IMR-90 (cell line): ENCODE results near the gene ZC3H4. TPM values are rescaled to one million over a fixed set of nuclear protein-coding genes. Genes with fewer than 3 reads are reported as not detected.
A peak's percentile ranks its signal among the peaks of the same experiment; 100 is the strongest.

Experiments used
- ATAC-seq: fragments of 200-7000 bp; cut with Tn5 transposase; 2 replicates; pipeline ENCODE4 v1.9.1; 2020; ENCODE audit warnings: low read depth, mild to moderate bottlenecking, moderate library complexity
- BruUV-seq: library from RNA; stranded (reverse); fragments of 400-500 nt; replicated peaks from 2 replicates; lab custom pipeline; 2021; lab: Mats Ljungman, UMichigan
- CTCF ChIA-PET: fragments of 300-600 bp; formaldehyde crosslinking; extraction: SDS; loops from one replicate; lab custom pipeline; 2021; ENCODE audit warnings: antibody characterized with exemption; lab: Yijun Ruan, JAX
- POLR2A ChIA-PET: fragments of 300-600 bp; sonication (Branson Sonifier 250); formaldehyde crosslinking; loops from one replicate; lab custom pipeline; 2022; ENCODE audit warnings: antibody characterized with exemption; ENCODE audit not compliant: unreplicated experiment; lab: Charles Lee
- DNase-seq: peaks from one replicate; pipeline ENCODE4 v3.0.0; 2013
- H2AFZ ChIP-seq: replicated peaks from 2 replicates; pipeline ENCODE3; 2013; ENCODE audit warnings: low read length, mild to moderate bottlenecking; ENCODE audit not compliant: poor library complexity
- H2AK5ac ChIP-seq: 2 replicates; pipeline ENCODE4 v1.6.1; 2013; ENCODE audit warnings: low read depth, low read length, inconsistent platforms
- H2AK9ac ChIP-seq: replicated peaks from 2 replicates; pipeline ENCODE3; 2013; ENCODE audit warnings: mild to moderate bottlenecking, low read depth, low read length, moderate library complexity; ENCODE audit not compliant: poor library complexity
- H2BK120ac ChIP-seq: 2 replicates; pipeline ENCODE4 v1.6.1; 2013; ENCODE audit warnings: low read depth, low read length, inconsistent platforms
- H2BK15ac ChIP-seq: 3 replicates; pipeline ENCODE4 v1.6.1; 2013; ENCODE audit warnings: low read depth, low read length, inconsistent platforms
- H2BK20ac ChIP-seq: 2 replicates; pipeline ENCODE4 v1.6.1; 2013; ENCODE audit warnings: low read depth, mild to moderate bottlenecking, inconsistent platforms, low read length, moderate library complexity
- H2BK5ac ChIP-seq: 2 replicates; pipeline ENCODE4 v1.6.1; 2013; ENCODE audit warnings: mild to moderate bottlenecking, low read depth, low read length, inconsistent platforms; ENCODE audit not compliant: poor library complexity, severe bottlenecking
- H3K14ac ChIP-seq: replicated peaks from 2 replicates; pipeline ENCODE4 v1.6.1; 2013; ENCODE audit warnings: low read depth, low read length, inconsistent platforms
- H3K18ac ChIP-seq: 2 replicates; pipeline ENCODE4 v1.6.1; 2013; ENCODE audit warnings: low read depth, low read length, control low read depth
- H3K23ac ChIP-seq: 2 replicates; pipeline ENCODE4 v1.6.1; 2013; ENCODE audit warnings: low read depth, low read length, inconsistent platforms
- H3K27ac ChIP-seq: 2 replicates; pipeline ENCODE4 v1.5.1; 2013; ENCODE audit warnings: mild to moderate bottlenecking, control low read depth, low read length; ENCODE audit not compliant: insufficient read depth
- H3K27me3 ChIP-seq: 2 replicates; pipeline ENCODE4 v1.6.1; 2013; ENCODE audit warnings: low read length; ENCODE audit not compliant: control insufficient read depth, insufficient read depth
- H3K36me3 ChIP-seq: 2 replicates; pipeline ENCODE4 v1.6.1; 2013; ENCODE audit warnings: low read length, mixed read lengths; ENCODE audit not compliant: control insufficient read depth, insufficient read depth
- H3K4ac ChIP-seq: 2 replicates; pipeline ENCODE4 v1.6.1; 2013; ENCODE audit warnings: low read depth, low read length, inconsistent platforms
- H3K4me1 ChIP-seq: 2 replicates; pipeline ENCODE4 v1.6.1; 2013; ENCODE audit warnings: low read length, mixed read lengths; ENCODE audit not compliant: control insufficient read depth, insufficient read depth
- H3K4me2 ChIP-seq: 2 replicates; pipeline ENCODE4 v1.6.1; 2013; ENCODE audit warnings: low read depth, mild to moderate bottlenecking, control low read depth, low read length, moderate library complexity
- H3K4me3 ChIP-seq: 2 replicates; pipeline ENCODE4 v1.5.1; 2013; ENCODE audit warnings: low read depth, mild to moderate bottlenecking, control low read depth, low read length, moderate library complexity; ENCODE audit not compliant: insufficient read depth
- H3K56ac ChIP-seq: 2 replicates; pipeline ENCODE4 v1.6.1; 2013; ENCODE audit warnings: low read length, inconsistent platforms; ENCODE audit not compliant: insufficient read depth; ENCODE audit errors: extremely low read depth
- H3K79me1 ChIP-seq, 2 experiments: 2 replicates each; pipeline ENCODE4 v1.6.1; 2013; ENCODE audit warnings: low read length in 2 of 2, inconsistent platforms in 1 of 2, low read depth in 1 of 2
- H3K9ac ChIP-seq: 2 replicates; pipeline ENCODE4 v1.6.1; 2013; ENCODE audit warnings: low read depth, low read length, control low read depth
- H3K9me1 ChIP-seq: 2 replicates; pipeline ENCODE4 v1.6.1; 2013; ENCODE audit warnings: low read length, inconsistent platforms; ENCODE audit not compliant: insufficient read depth
- H3K9me3 ChIP-seq: 2 replicates; pipeline ENCODE4 v1.6.1; 2013; ENCODE audit warnings: low read length; ENCODE audit not compliant: control insufficient read depth, insufficient read depth
- H4K20me1 ChIP-seq: 2 replicates; pipeline ENCODE4 v1.6.1; 2013; ENCODE audit warnings: low read length, inconsistent platforms; ENCODE audit not compliant: insufficient read depth
- H4K5ac ChIP-seq: 2 replicates; pipeline ENCODE4 v1.6.1; 2013; ENCODE audit warnings: mild to moderate bottlenecking, low read depth, low read length, control low read depth
- H4K8ac ChIP-seq, 2 experiments: 2 replicates each; pipeline ENCODE4 v1.6.1; 2013; ENCODE audit warnings: low read depth in 2 of 2, low read length in 2 of 2, control low read depth in 1 of 2, inconsistent platforms in 1 of 2
- H4K91ac ChIP-seq: 2 replicates; pipeline ENCODE4 v1.6.1; 2013; ENCODE audit warnings: low read depth, low read length, inconsistent platforms; ENCODE audit not compliant: insufficient read depth
- BHLHE40 ChIP-seq: fragments of 150-350 bp; IDR thresholded peaks from 2 replicates; pipeline ENCODE4 v1.6.1; 2016; ENCODE audit warnings: mild to moderate bottlenecking, low read depth, low read length
- CEBPB ChIP-seq: IDR thresholded peaks from 2 replicates; pipeline ENCODE4 v1.6.1; 2012; ENCODE audit warnings: low read depth, low read length, improper control_type of control experiment
- CHD1 ChIP-seq: IDR thresholded peaks from 2 replicates; pipeline ENCODE4 v1.6.1; 2012; ENCODE audit warnings: low read depth, low read length, improper control_type of control experiment
- CTCF ChIP-seq: conservative IDR thresholded peaks from 2 replicates; pipeline ENCODE4 v1.5.1; 2012; ENCODE audit warnings: mild to moderate bottlenecking, low read depth, low read length, improper control_type of control experiment
- MAFK ChIP-seq: IDR thresholded peaks from 2 replicates; pipeline ENCODE4 v1.6.1; 2012; ENCODE audit warnings: low read depth, low read length, improper control_type of control experiment
- MAZ ChIP-seq: IDR thresholded peaks from 2 replicates; pipeline ENCODE4 v1.6.1; 2012; ENCODE audit warnings: low read depth, mild to moderate bottlenecking, low read length, improper control_type of control experiment, moderate library complexity, borderline replicate concordance
- MXI1 ChIP-seq: IDR thresholded peaks from 2 replicates; pipeline ENCODE4 v1.6.1; 2012; ENCODE audit warnings: low read depth, mild to moderate bottlenecking, low read length, moderate library complexity, borderline replicate concordance
- POLR2A ChIP-seq: IDR thresholded peaks from 2 replicates; pipeline ENCODE4 v1.6.1; 2012; ENCODE audit warnings: mild to moderate bottlenecking, low read depth, low read length
- RCOR1 ChIP-seq: IDR thresholded peaks from 2 replicates; pipeline ENCODE4 v1.6.1; 2012; ENCODE audit warnings: mild to moderate bottlenecking, low read length, improper control_type of control experiment; ENCODE audit not compliant: insufficient replicate concordance
- SMC3 ChIP-seq: fragments of 150-350 bp; IDR thresholded peaks from 2 replicates; pipeline ENCODE4 v1.6.1; 2016; ENCODE audit warnings: low read depth, mild to moderate bottlenecking, antibody characterized with exemption, low read length, moderate library complexity
- USF2 ChIP-seq: fragments of 150-350 bp; IDR thresholded peaks from 2 replicates; pipeline ENCODE4 v1.6.1; 2017; ENCODE audit warnings: mild to moderate bottlenecking, antibody characterized with exemption, low read length, low read depth
- WGBS, 2 experiments: methylation state at CpG; one replicate each; pipeline versions ENCODE4 v1.1.5 to v1.1.7; 2013; ENCODE audit warnings: missing lambda C conversion rate in 2 of 2; ENCODE audit not compliant: insufficient read length in 1 of 2; ENCODE audit errors: extremely low coverage in 2 of 2; 5-methylcytosine and 5-hydroxymethylcytosine counted together
- dilution Hi-C: fragments of 300-500 bp; cut with HindIII; formaldehyde crosslinking; loops from one replicate; pipeline ENCODE4 v1.14.3; 2018; ENCODE audit warnings: low sequenced_read_pairs; ENCODE audit not compliant: unreplicated experiment
- in situ Hi-C: fragments of 300-500 bp; cut with MboI; formaldehyde crosslinking; loops from 3 replicates; pipeline ENCODE4 v1.14.3; 2019; ENCODE audit warnings: low sequenced_read_pairs, inconsistent platforms, mixed read lengths
- intact Hi-C: fragments of 100-400 bp; cut with micrococcal nuclease; formaldehyde crosslinking; loops from 2 replicates; pipeline ENCODE4 v1.10.0; 2022
- polyA plus RNA-seq, 3 experiments: library from polyadenylated mRNA; depleted of rRNA; stranded (reverse); fragments of >200 nt; gene quantifications; 2 replicates each; pipeline ENCODE4 v1.2.3, GENCODE V29; 2012; ENCODE audit warnings: low replicate concordance in 1 of 3
- total RNA-seq: library from RNA; depleted of rRNA; stranded (reverse); fragments of >200 nt; gene quantifications from 2 replicates; pipeline ENCODE4 v1.2.3, GENCODE V29; 2012

Gene ZC3H4
- total and polyA plus RNA-seq, 2 of the 4 experiments (the other 2 are of a cell fraction), result 3.9 to 8.9 TPM

- peaks cover 6% of the 10 kb centered on the region; the same call in 1 of the 2 replicates for H4K20me1 ChIP-seq
- H3K9me3 ChIP-seq, result no peaks in the 10 kb centered on the region
- no peaks in the 10 kb centered on the region for H3K4me1 ChIP-seq
- intact Hi-C loops, result no loop called here
- BruUV-seq, result no TSS peak
- no peak overlapping the region for H2BK5ac ChIP-seq
- H4K91ac ChIP-seq, result no peak overlapping the region; the same call in 1 of the 2 replicates
- peak overlapping the region; percentile 26; the same call in 1 of the 2 replicates for H2AK5ac ChIP-seq
- dilution Hi-C loops, result no loop called here
- in situ Hi-C loops, result no loop called here
- peak overlapping the region; percentile 55 for H3K4me3 ChIP-seq
- H4K5ac ChIP-seq, result 0 out of 2 replicates have a peak overlapping the region, but pooled peaks have one; percentile 6
- H2AFZ ChIP-seq, result peak overlapping the region; percentile 98
- no peaks in the 10 kb centered on the region for H3K27me3 ChIP-seq
- 1% methylated on average over 17 of the region's 42 CpGs; no CpG with 5 or more reads in 1 of the 2 experiments for WGBS, 2 experiments
- H3K4me2 ChIP-seq, result peak overlapping the region; percentile 70
- no peak overlapping the region; the same call in 1 of the 2 replicates for H3K27ac ChIP-seq
- H3K79me1 ChIP-seq, result peaks cover 0 to 21% of the 10 kb centered on the region in 2 experiments; a peak in 3 of 4 replicates
- CTCF ChIA-PET, result interaction anchor here (1.0 kb wide), 1 partner anchor 12 kb away, joined by 3 read pairs; no protein-coding TSS in a partner anchor
- POLR2A ChIA-PET, result no interaction called here
- H3K18ac ChIP-seq, result no peak overlapping the region
- H4K8ac ChIP-seq, result peak overlapping the region in 1 of 2 experiments; percentile 73; a peak in 3 of 4 replicates
- H2BK20ac ChIP-seq, result no peak overlapping the region
- H2BK15ac ChIP-seq, result 0 out of 3 replicates have a peak overlapping the region, but pooled peaks have one; percentile 10
- H3K9ac ChIP-seq, result no peak overlapping the region
- H2AK9ac ChIP-seq, result peak overlapping the region; percentile 89
- TF ChIP-seq CHD1 (no peak), BHLHE40 (no peak), RCOR1 (no peak), MAZ (no peak), CTCF (no peak), CEBPB (peak; percentile 77), USF2 (0 out of 2 replicates have a peak, but pooled peaks have one; percentile 2), SMC3 (no peak), POLR2A (no peak), MXI1 (no peak), MAFK (no peak)
- H3K36me3 ChIP-seq, result no peaks in the 10 kb centered on the region
- H3K23ac ChIP-seq, result peak overlapping the region; percentile 20; the same call in 1 of the 2 replicates
- no peaks in the 10 kb centered on the region for H3K9me1 ChIP-seq
- H2BK120ac ChIP-seq, result no peak overlapping the region
- no peak overlapping the region for H3K56ac ChIP-seq
- peak; percentile 91 for DNase-seq
- H3K14ac ChIP-seq, result peak overlapping the region; percentile 21; the same call in 1 of the 2 replicates
- ATAC-seq, result peak; percentile 80
- H3K4ac ChIP-seq, result no peak overlapping the region
Measured at GRCh38 chr19:47047763-47048405, 65.7 kb downstream of the ZC3H4 start.
